Measurements from ENCODE around the gene CPVL. TPM values are rescaled to one million over a fixed set of nuclear protein-coding genes. Genes with fewer than 3 reads are reported as not detected.

CPVL gene
- total RNA-seq, 1 experiment from 2014 or later: 26.9 TPM

DNA sequence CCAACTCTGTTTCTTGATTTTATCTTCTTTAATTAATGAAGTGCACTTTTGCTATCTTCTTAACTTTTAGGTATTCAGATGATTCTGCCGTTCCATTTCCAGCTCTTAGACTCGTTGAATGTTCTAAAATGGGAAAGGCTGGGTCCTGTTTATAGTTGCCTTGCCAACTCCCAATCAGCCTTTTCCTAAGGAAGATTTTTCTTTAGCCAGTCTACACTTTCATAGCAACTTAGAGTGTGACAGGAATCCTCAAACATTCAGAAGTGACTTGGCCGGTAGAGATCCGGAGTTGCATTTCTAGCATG lies 165.2 kb downstream of the CPVL start:
- Histone ChIP-seq H2BK20ac (ENCODE audit: low read depth, low read length, poor library complexity, severe bottlenecking) (no peak overlapping the region), H4K5ac (ENCODE audit: insufficient read length, low read depth, low read length) (no peak overlapping the region), H4K91ac (ENCODE audit: insufficient read length, low read depth, low read length) (no peak overlapping the region), H3K4ac (ENCODE audit: low read depth, low read length) (no peak overlapping the region), H3K18ac (ENCODE audit: insufficient read length, low read depth, low read length) (no peak overlapping the region), H4K20me1 (ENCODE audit: control insufficient read depth, insufficient read depth, insufficient read length) (no peaks in the 10 kb centered on the region), H4K8ac (replicated peaks; ENCODE audit: insufficient read length, low read depth, low read length) (no peak overlapping the region), H2BK5ac (ENCODE audit: insufficient read length, low read length) (no peak overlapping the region), H2AFZ (ENCODE audit: low read length) (no peak overlapping the region), H3K4me2 (ENCODE audit: insufficient read depth, insufficient read length, low read length) (no peak overlapping the region), H3K9ac (ENCODE audit: extremely low read depth, insufficient read length, low read length) (no peak overlapping the region), H3K23ac (ENCODE audit: insufficient read length, low read depth, low read length) (no peak overlapping the region), H3K56ac (ENCODE audit: insufficient read length, low read depth, low read length) (no peak overlapping the region), H3K14ac (ENCODE audit: insufficient read depth, low read length) (no peak overlapping the region), H3K79me2 (ENCODE audit: insufficient read depth, low read length) (no peaks in the 10 kb centered on the region), H3K4me1 (ENCODE audit: insufficient read depth, low read length) (peaks cover 14% of the 10 kb centered on the region), H2BK12ac (ENCODE audit: insufficient read length, low read depth, low read length) (no peak overlapping the region), H2BK15ac (ENCODE audit: low read depth, low read length) (no peak overlapping the region), H3K27ac (ENCODE audit: insufficient read length, low read depth, low read length) (no peak overlapping the region), H3K9me3 (ENCODE audit: control insufficient read depth, low read depth, low read length) (no peaks in the 10 kb centered on the region), H2AK5ac (ENCODE audit: insufficient read length, low read length) (no peak overlapping the region), H3K79me1 (ENCODE audit: insufficient read depth, low read depth, low read length, poor library complexity, severe bottlenecking) (no peaks in the 10 kb centered on the region), H2BK120ac (ENCODE audit: low read depth, low read length, poor library complexity, severe bottlenecking) (no peak overlapping the region), H3K23me2 (ENCODE audit: insufficient read length, low read depth, low read length, poor library complexity, severe bottlenecking) (no peaks in the 10 kb centered on the region), H3K27me3 (ENCODE audit: insufficient read depth, low read length) (no peaks in the 10 kb centered on the region), H3T11ph (ENCODE audit: low read length) (no peak overlapping the region)
- DNase-seq: no peak
- H3K9me3 Mint-ChIP-seq: no peaks in the 10 kb centered on the region
- no peaks in the 10 kb centered on the region for H3K36me3 Mint-ChIP-seq (ENCODE audit: insufficient read depth in 1 of 3, low read depth in 3 of 3)
- no peak overlapping the region for H3K27ac Mint-ChIP-seq
- TF ChIP-seq, protein P1, sequence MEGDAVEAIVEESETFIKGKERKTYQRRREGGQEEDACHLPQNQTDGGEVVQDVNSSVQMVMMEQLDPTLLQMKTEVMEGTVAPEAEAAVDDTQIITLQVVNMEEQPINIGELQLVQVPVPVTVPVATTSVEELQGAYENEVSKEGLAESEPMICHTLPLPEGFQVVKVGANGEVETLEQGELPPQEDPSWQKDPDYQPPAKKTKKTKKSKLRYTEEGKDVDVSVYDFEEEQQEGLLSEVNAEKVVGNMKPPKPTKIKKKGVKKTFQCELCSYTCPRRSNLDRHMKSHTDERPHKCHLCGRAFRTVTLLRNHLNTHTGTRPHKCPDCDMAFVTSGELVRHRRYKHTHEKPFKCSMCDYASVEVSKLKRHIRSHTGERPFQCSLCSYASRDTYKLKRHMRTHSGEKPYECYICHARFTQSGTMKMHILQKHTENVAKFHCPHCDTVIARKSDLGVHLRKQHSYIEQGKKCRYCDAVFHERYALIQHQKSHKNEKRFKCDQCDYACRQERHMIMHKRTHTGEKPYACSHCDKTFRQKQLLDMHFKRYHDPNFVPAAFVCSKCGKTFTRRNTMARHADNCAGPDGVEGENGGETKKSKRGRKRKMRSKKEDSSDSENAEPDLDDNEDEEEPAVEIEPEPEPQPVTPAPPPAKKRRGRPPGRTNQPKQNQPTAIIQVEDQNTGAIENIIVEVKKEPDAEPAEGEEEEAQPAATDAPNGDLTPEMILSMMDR (conservative IDR thresholded peaks at IDR 0.05): no peak
- peaks cover 43 to 45% of the 10 kb centered on the region in 2 experiments for H3K4me1 Mint-ChIP-seq
- H3K27me3 Mint-ChIP-seq (ENCODE audit: low read depth): no peaks in the 10 kb centered on the region
- no peak overlapping the region for H3K4me3 Mint-ChIP-seq
- WGBS (ENCODE audit: extremely low coverage, insufficient read length, low lambda C conversion rate): no CpG with 5 or more reads among the region's 4 CpGs

All from H9 (cell line).